HK-2 (cell line): ENCODE results near the gene ANKRD1.

Experiments used
- DNase-seq: peaks from one replicate; pipeline ENCODE4 v3.0.0-alpha.2; 2018; ENCODE audit not compliant: unreplicated experiment

The ANKRD1 gene

DNA sequence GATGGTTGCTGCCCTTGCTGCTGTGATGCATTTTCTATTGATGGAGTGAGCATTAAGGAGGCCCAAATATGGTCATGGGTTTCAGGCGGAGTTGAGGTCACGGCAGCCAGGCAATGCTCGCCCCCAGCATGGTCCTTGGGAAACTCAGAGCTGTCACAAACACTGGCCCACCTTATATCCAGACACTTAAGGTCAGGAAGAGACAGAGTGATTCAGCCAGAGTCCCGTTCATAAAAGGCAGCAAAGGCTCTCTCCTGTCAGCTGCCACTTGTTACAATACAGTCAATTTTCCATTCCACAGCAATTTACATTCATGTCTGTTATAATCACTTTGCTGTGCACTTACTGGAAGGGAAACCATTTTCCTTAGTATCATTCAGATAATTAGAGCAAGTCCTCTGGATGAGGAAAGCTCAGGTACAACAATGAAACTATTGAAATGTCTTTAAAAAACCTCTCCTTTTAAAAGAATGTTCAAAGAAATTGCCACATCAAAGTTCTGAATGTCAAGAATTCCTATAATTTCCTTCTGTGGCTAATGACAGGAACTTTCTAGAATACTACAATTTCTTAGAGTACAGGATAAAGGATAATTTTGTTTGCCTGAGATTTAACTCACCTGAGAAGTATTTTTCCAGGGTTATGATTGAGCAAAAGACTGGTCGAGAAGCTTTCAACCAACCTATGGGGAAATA is 14.8 kb upstream of the ANKRD1 start:
- no peak for DNase-seq

DNA sequence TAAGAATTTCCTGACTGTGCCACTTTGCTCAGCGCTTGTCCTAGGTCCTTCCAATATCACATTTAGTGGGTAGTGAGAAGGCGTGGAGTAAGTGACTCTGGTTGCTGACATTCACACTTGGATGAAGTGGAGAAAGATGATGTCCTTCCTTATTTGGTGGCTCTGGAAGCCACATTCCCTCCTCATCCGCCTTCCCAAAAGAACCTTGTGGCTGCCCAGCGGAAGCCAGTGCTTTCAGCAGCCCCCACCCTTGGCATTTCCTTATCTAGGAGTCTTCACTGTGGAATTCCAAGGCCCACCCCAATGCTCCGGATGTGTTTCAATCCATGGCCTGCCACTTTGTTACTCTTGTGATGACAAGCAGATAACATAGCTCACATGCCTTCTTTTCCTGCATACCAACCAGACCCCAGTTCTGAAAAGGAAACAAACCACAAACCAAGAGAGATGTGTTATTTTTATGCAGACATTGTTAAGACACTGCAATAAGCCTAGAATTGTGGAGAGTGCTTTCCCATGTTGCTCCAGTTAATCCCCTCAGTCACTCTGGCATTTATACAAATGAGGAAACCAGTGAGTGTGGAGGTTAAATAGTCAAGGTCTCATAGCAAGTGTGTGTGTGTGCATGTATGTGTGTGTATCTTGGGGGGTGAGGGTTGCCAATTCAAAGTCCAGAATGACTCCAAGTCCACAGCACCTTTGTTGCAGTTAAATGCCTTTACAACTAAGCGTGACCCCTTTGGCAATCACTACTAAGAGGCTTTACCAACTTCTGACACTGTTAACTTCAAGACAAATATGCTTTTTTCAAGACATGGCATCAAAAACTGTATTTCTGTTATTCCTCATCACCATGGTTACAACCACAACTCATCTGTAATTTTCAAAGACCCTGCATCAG is 10.3 kb upstream of the ANKRD1 start:
- peak; percentile 79 for DNase-seq

DNA sequence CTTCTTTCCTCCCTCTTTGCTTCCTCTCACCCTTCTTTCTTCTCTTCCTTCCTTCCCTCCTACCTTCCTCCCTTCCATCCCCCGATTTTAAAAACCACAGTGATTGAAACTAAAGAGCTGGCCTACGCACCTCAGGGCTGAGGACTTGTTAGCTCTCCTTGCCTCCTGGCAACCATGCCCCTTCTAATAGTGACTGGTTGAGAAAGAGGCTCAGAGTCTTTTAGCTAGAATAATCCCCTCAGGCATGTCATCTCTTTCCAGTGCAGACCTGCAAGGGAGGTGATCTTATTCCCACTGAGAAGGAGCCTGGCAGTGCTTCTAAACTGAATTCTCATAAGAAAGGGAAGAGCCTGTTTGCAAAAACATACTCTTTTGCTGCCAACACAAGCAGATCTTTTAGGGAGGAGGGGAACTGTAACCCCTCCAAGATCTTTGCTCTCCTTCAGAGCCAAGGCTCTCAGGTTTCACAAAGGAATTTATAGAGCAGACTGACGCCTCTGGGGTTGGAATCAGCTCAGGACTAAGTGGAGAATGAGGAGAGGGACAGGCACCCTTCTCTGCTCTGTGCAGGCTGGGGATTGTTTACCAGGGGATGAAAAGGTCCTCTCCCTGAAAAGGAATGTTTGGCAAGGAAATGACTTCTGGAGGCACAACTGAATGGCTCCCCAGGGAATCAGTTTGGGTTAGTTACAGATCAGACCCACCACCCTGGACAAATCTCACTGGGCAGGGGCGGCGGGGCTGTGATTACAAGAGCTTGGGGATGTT is 9.4 kb upstream of the ANKRD1 start:
- DNase-seq = no peak

DNA sequence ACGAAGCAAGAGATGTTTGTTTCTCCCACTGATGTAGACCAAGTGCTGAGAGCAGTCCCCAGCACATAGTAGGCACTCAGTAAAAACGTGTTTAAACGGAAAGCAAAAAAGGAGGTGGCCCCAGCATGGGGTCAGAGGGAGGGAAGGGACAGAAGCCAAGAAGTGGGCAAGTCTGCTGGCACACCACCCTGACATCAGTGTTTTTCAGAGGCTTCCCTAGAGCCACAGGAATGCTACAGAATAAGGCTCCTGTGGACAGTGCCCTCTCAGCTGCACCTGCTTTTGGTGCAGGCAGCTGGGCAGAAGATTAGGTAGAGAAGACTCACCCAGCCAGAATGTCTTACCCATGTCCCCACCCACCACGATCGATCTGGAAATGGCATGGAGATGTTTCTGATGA is 8.3 kb upstream of the ANKRD1 start:
- DNase-seq = no peak

DNA sequence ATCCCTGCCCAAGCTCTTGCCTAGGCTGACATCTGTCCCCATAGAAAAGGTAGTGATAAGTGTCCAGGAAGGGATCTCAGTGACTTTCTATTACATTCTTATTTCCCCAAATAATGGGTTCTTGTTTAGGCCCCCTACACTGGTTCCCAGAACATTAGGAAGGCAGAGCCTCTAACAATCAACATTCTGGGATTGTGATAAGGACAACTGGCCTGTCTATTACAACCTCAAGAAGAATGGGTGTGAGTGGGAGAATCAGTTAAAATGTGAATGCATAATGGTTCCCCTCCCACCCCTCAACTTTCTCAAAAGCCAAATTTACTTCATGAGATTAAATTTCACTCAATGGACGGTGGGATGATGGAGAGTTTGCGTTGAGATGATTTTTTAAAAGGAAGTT is 6.4 kb upstream of the ANKRD1 start:
- DNase-seq = no peak

DNA sequence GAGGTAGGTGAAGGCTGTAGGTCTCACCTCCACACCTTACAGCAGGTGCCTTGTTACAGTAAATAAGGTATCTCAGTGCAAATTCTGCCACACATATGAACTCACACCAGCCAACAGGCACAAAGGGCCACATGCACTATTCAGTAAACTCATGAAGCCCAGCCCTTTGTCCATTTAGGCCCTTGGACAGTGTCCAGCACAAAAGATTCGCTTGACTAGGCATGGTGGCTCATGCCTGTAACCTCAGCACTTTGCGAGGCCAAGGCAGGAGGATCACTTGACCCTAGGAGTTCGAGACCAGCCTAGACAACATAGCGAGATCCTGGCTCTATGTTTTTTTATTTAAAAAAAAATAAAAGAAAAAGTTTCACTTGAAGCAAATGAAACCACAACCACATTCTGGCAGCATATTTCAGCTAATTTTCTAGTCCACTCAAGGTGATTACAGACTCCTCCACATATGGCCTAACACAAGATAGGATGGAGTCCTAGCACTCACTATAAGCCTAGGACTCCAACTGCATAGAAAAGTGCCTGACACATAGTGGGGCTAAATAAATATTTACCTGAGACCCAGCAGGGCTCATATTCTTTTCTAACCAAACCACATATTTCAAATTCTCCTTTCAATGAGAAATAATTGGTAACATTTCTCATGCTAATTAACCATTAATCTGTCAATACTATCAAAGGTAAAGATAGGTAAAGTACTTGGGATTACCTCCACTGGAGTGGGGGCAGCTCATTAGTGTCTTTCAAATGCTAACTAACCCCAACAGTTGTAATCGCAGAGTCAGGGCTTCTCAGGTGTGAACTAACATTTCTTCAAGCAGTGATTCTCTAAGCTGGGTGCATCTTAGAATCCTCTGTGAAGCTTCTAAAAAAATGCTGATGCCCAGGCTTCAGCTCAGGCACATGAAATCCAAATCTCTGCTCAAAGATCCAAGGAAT is 4.5 kb upstream of the ANKRD1 start:
- no peak for DNase-seq

DNA sequence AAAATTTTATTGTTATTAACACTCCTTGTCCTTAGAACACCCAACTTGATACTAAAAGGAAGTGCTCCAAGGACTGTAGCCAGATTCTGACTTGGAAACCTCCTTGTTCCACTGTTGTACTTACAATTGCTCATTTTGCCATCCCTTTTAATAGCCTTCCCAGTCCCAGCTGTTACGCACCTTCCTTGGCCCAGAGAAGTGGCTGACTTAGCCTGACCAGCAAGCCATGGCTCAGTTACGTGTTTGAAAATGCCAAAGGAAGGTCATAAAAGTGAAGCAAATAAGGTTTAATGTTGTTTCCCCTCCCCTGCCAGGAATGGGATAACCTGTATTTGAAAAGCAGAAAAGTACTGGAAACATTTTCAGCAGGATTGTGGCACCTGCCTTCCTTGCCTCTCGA is 3.7 kb upstream of the ANKRD1 start:
- no peak for DNase-seq

DNA sequence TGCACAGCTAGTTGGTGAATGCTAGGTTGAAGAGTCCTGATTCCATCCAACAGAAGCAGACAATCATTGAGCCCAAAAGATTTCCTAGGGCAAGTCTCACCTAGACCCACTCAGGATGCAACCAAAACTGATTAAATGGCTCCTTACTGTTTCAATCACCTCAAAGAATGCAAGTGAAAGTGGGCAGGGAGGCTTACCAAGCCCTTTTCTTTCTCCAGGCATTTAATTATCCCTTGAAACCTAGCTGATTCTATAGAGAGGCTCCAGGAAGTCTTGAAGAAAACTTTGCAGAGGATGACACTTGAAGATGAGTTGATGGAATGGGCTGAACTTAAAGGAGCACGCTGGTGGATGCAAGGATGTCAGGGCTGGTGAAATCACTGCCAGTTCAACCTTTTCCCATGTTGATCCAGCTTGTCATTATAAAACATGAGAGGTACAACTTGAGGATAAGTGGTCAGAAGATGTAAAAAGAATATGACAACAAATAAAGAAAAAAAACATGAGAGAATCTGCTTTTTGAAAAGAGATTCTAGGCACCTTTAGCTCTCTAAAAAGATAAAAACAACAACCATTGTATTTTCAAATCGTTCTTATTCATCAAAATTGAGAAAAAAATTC is 2.3 kb upstream of the ANKRD1 start:
- no peak for DNase-seq

DNA sequence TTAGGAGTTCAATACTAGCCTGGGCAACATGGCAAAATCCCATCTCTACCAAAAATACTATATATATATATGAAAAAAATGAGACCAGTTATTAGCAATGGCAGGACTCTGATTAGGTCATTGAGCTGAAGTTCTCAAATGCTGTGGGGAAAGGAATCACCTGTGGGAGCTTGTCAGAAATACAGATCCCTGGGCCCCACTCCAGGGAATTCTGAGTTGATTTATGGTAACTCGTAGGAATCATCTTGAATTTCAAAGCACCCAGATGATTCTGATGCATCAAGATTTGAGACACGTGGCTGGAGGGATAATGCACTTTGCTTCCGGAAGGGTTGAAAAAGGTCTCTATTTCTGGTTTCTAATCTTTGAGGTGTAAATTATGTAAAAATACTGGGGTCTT is 1.0 kb upstream of the ANKRD1 start:
- no peak for DNase-seq

DNA sequence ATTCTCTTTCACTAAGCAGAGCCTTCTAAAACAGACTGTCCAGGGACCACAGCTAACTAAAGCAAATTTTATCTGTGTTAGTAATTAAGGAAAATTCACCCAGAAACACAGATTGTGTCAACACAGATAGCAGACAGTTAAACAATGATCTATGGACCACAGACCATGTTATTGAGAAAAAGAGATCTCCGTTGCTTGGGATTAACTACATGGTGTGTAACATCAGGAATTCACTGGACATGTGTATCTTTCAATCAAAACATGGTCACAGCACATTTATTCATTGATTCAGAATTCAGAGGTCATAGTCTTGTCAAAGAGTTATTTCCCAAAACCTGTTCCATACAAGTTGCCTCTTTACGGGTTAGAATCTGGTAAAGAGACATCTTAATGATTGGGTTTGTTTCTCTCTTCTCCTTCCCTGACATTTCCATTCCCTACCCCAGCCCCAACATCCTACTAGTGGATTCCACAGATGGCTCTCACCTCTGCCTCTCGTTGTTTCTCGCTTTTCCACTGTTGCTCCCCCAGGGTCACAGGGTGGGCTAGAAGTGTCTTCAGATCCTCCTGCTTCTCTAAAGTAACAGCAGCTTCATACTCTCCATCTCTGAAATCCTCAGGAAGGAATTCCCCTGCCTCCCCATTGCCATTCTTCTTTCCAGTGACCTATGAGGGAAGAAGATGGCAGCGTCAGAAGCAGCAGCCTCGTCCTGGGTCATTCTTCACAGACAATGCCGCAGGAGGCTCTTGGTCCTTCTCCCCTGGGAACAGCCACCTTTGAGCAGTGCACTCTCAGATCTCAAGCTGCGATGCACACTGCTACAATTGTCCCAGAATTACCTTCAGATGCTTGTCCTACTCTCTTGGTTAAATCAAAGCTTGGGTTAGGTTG is 958 bp downstream of the ANKRD1 start:
- no peak for DNase-seq

DNA sequence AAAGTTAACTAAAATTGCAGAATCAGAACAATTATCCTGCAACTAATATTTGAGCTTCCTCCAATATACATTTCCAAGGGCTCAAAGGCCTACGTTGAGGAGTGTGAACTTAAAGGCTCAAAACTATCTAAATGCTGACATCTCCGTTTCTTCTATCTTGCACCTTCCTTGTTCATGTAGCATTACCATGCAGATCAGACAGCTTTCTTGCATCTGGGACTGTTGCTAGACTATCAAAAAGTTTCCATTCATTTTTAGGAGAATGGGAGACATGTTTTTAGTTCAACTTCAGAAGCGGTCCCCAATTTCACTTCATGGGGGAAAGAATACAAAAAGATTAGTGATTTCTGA is 2.9 kb downstream of the ANKRD1 start:
- no peak for DNase-seq

DNA sequence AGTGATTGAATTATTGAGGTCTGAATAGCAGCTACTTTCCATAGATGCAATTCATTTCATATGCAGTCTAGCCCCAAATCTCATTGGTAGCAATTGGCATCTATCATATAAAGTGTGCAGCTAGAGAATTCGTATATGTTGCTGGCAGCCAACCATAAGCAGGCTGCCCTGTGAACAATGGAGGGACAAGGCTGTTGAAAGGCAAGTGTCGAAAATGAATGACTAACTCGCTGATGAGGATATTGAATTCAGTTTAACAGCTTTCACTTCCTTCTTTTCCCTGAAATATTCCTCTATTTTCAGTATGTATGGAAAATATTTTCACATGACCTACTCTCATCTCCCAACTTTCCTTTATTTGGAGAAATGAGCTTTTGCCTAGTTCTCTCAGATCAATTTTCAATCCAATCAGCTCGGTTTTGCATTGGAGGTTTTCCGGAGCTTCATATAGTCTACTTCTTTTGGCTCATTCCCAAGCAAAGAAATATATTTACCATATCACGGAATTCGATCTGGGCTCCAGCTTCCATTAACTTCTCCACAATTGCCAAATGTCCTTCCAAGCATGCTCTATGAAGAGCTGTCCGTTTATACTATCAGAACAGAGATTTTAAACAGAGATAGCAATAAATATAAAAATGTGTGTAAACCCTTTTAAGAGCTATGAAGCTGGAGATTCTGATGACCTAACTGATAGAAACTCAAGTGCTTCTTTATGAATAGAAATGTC is 3.5 kb downstream of the ANKRD1 start:
- DNase-seq = no peak

DNA sequence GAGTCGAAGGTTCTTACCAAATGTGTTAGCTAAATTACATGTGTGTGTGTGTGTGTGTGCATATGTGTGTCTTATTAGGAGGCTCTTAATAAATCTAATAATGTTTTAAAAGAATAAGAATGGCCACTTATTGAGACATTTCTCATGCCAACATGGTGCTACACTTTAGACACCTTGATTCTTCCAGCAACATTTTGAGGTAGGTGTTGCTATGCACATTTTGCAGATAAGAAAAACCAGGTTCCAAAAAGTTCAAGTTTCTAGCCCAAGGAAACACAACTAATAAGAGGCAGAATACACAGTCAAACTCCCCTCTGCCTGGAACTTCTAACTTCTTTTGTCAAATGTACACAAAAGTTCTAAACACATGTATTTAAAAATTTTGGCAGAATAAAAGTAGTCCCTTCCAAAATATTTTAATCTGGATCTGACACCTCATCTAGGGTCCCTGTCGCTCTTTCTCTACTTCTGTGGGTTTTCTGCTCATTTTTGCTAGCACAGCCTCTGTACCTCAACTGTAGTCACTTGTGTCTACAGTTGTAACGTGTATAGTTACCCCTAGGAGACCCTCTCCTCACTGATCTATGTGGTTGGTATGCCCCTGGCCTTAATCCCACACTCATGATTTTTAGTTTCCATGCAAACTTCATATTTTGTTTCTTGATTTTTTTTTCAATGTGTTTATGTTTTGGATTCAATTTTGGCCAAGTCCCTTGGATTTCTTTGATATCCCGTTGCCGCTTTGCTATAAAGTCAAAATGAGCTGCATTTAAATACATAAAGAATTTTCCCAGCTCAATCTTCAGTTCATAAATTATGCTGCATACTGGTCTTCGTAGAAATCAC is 4.3 kb downstream of the ANKRD1 start:
- no peak for DNase-seq

DNA sequence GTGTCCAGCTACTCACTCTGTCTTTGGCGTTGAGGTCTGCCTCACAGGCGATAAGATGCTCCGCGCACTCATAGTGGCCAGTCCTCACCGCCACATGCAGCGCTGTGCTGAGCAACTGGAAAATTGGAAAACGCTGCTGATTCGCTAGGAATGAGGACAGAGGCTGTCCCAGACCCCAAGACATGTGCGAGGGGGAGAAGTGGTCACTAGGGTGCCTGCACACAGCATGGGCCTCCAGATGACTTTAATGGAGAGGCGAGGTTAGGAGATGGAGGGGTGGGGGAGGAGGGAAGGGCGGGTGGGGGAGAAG is 5.2 kb downstream of the ANKRD1 start:
- DNase-seq = no peak

DNA sequence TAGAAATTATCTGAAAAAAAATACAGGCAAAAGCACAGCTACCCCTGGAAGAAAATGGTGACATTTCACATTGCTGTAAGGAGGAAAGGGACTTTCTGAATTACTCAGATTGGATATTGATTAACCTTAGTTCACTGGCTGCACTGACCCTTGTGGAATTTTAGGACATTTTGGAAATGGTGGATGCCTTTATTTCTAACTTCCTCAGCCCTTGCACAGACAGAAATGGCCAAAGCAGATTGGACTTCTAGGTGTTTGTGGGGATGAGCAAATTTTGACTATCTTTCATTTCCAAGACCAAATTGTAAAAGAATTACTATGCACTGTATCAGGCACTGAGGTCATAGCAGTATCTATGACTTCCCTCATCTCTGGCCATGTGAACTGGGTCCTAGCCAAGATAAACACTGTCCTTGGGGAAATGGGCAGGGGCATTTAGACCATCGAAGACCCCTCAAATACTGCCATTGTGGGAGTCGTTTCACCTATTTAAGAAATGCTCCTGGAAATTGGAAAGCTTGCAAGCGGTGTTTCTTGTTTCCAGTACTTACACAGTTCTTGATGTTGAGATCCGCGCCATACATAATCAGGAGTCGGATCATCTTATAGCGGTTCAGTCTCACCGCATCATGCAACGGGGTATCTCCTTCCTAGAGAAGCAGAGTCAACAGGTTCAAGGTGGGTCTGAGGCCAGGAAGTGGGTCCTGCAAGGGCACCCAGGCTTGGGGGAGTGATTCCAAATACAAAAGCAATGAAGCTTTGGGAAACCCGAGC is 5.7 kb downstream of the ANKRD1 start:
- DNase-seq = no peak

DNA sequence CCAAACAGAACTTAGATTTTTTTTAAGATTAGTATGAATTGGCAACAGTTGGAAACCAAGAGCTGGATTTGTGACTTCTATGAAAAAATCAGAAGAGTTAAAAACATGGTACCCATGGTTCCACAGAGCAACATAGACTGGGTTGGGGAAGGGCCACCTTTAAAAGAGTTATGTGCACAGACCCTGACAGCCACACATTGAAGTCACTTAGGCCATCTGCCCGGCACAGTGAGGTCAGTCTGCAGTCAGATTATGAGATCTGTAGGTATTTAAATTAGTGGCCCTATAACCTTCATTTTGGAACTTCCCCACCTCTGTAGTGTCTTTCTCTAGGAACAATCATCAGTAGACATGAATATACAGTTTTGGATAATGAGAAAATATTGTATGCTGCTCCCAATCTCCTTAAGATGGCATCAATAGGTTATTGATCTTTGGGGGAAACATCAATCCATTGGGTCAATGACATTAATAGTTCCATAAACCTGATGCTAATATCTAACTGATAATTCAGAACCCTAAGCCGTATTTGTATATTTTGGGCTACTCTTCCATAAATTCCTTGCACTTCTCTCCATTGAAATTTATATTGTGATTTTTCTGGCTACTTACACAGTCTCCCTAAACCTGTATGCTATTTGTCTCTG is 7.0 kb downstream of the ANKRD1 start:
- no peak for DNase-seq

DNA sequence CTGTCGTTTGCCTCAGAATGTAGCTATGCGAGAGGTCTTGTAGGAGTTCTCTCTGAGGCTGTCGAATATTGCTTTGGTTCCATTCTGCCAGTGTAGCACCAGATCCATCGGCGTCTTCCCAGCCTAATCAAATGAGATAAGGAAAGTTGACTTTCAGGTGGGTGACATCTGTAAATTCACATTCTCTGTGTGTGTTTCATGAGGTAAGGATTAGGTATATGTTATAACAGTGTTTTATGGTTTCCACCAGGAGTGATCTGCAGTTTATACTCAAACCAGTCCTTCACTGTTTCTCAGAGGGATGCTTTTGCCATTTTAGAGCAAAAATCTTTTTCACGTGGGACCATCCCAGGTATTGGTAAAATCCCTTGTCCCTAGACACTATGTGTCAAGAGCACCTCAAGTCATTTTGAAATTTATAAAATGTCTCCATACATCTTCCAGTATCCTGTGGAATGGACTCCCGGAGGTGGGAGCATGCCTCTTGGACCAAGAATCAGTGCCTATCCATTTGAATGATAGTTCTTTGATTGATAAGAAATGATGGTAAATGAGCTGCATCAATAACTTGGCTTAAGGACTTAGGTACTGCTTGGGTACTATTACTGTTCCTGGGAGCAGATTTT is 7.9 kb downstream of the ANKRD1 start:
- no peak for DNase-seq
